Gastroesophageal sphincter (tissue), 4 donors: ENCODE data around the gene PARN. TPM values are rescaled to one million over a fixed set of nuclear protein-coding genes. Genes with fewer than 3 reads are reported as not detected.
"Not testable (repeated sequence)": the region's sequence is repeated elsewhere in the genome, so short reads cannot be mapped to it uniquely, and the experiment has no call there.

Source experiments
- ATAC-seq: fragments of 150-250 bp; one replicate; pipeline ENCODE4 v1.9.1; 2016; ENCODE audit warnings: mild to moderate bottlenecking, moderate library complexity
- H3K27ac ChIP-seq, 4 donors: fragments of 200-600 bp; sonication (generic) in 3 of 4; 1 replicate in 3 of 4; 2 replicates in 1 of 4; pipeline ENCODE4 v1.5.1; 2016 to 2019
- H3K27me3 ChIP-seq: fragments of 200-600 bp; sonication (generic); one replicate; pipeline ENCODE4 v1.5.1; 2019
- H3K36me3 ChIP-seq, 2 donors: fragments of 200-600 bp; sonication (generic); one replicate each; pipeline ENCODE4 v1.5.1; 2019; ENCODE audit warnings: control low read depth in 1 of 2
- H3K4me1 ChIP-seq, 3 donors: fragments of 200-600 bp; sonication (generic); 1 replicate in 2 of 3; 2 replicates in 1 of 3; pipeline ENCODE4 v1.5.1; 2016 to 2019; ENCODE audit warnings: control low read depth in 2 of 3
- H3K4me3 ChIP-seq, 2 donors: fragments of 200-600 bp; sonication (generic); one replicate each; pipeline ENCODE4 v1.5.1; 2019; ENCODE audit warnings: mild to moderate bottlenecking in 1 of 2, moderate library complexity in 1 of 2
- H3K9me3 ChIP-seq, 3 donors: fragments of 200-600 bp; sonication (generic); one replicate each; pipeline ENCODE4 v1.5.1; 2017 to 2019; ENCODE audit warnings: control low read depth in 2 of 3
- CTCF ChIP-seq, 4 experiments: fragments of 200-600 bp in 2 of 4; fragments of 450-650 bp in 2 of 4; sonication (generic) in 1 of 4; IDR thresholded peaks; one replicate each; pipeline ENCODE4 v1.5.1; 2017 to 2019; ENCODE audit warnings: antibody characterized with exemption in 4 of 4, mild to moderate bottlenecking in 2 of 4, moderate library complexity in 2 of 4
- EP300 ChIP-seq: sonication (generic); formaldehyde crosslinking; IDR thresholded peaks from one replicate; pipeline ENCODE4 v1.6.1; 2017; ENCODE audit warnings: antibody characterized with exemption, mild to moderate bottlenecking
- POLR2A ChIP-seq, 2 donors: fragments of 450-650 bp; IDR thresholded peaks; one replicate each; pipeline ENCODE4 v1.6.1; 2017; ENCODE audit warnings: antibody characterized with exemption in 2 of 2, mild to moderate bottlenecking in 2 of 2, moderate library complexity in 1 of 2
- POLR2AphosphoS5 ChIP-seq: sonication (generic); formaldehyde crosslinking; IDR thresholded peaks from one replicate; pipeline ENCODE4 v1.6.1; 2017; ENCODE audit warnings: antibody characterized with exemption
- WGBS, 2 donors: methylation state at CpG; one replicate each; pipeline ENCODE4 v1.1.5; 2018; ENCODE audit warnings: low coverage in 1 of 2; 5-methylcytosine and 5-hydroxymethylcytosine counted together
- total RNA-seq, 4 donors: library from RNA; depleted of rRNA; stranded (reverse); fragments of >200 nt; gene quantifications; one replicate each; pipeline ENCODE4 v1.1.0, GENCODE V29; 2016

The PARN gene
- total RNA-seq, 4 donors from 2014 or later = 34.9 to 49.7 (median 40.0) TPM

DNA sequence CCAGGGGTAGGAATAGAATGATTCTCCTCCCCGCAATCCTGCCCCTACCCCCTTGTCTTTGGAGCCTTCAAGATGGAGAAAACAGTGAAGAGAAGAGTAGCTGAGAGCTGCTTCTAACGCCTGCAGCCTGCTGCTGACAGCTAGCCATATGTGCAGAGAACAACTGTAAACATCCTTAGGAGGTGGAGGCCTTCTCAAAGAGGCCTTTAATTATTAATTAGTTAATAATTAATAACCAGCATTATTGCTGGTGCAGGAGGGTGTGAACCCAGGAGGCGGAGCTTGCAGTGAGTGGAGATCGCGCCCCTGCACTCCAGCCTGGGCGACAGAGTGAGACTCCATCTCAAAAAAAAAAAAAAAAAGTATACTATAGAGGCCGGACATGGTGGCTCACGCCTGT lies 11.1 kb upstream of the PARN start:
- Histone ChIP-seq H3K4me3 (no peak overlapping the region), H3K27ac (no peak overlapping the region), H3K9me3 (no peaks in the 10 kb centered on the region), H3K4me1 (peaks cover 0 to 39% (median 0%) of the 10 kb centered on the region in 3 donors), H3K36me3 (peaks cover 0 to 46% of the 10 kb centered on the region in 2 donors), H3K27me3 (no peaks in the 10 kb centered on the region)
- WGBS, 2 donors = 76 to 90% methylated on average over 2 to 7 of the region's 8 CpGs
- no peak for ATAC-seq
- TF ChIP-seq POLR2AphosphoS5 = no peak
- no peak for TF ChIP-seq EP300
- no peak for TF ChIP-seq POLR2A (IDR thresholded peaks at IDR 0.05)
- TF ChIP-seq CTCF (IDR thresholded peaks at IDR 0.05) = no peak

GRCh38 chr16:14640538-14640937 lies 10.5 kb upstream of the PARN start:
- peaks cover 0 to 45% (median 0%) of the 10 kb centered on the region in 3 donors for H3K4me1 ChIP-seq
- H3K4me3 ChIP-seq = no peak overlapping the region
- H3K36me3 ChIP-seq = peaks cover 0 to 39% of the 10 kb centered on the region in 2 donors
- 82 to 87% methylated on average over 3 to 8 of the region's 10 CpGs for WGBS, 2 donors
- no peaks in the 10 kb centered on the region for H3K27me3 ChIP-seq
- H3K9me3 ChIP-seq = no peaks in the 10 kb centered on the region
- TF ChIP-seq CTCF (IDR thresholded peaks at IDR 0.05) (no peak), POLR2A (IDR thresholded peaks at IDR 0.05) (no peak), POLR2AphosphoS5 (no peak), EP300 (no peak)
- ATAC-seq = no peak
- H3K27ac ChIP-seq = no peak overlapping the region

DNA sequence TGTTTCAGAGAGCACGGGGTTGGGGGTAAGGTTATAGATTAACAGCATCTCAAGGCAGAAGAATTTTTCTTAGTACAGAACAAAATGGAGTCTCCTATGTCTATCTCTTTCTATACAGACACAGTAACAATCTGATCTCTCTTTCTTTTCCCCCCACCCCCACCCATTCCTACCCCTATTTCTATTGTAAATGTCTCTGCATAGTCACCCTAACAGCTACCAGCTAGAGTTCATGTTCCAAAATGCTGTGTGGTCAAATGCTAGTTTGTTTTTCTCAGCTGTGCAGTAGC lies 6.8 kb upstream of the PARN start:
- H3K27me3 ChIP-seq, H3K9me3 ChIP-seq, H3K4me3 ChIP-seq, ATAC-seq: not testable (repeated sequence)
- Histone ChIP-seq H3K36me3 (peaks cover 0 to 19% of the 10 kb centered on the region in 2 donors), H3K4me1 (peaks cover 0 to 64% (median 9%) of the 10 kb centered on the region in 3 donors), H3K27ac (peak overlapping the region in 2 of 4 donors; percentile 12 to 94)
- 11 to 50% methylated on average over 1 of the region's 1 CpG for WGBS, 2 donors

DNA sequence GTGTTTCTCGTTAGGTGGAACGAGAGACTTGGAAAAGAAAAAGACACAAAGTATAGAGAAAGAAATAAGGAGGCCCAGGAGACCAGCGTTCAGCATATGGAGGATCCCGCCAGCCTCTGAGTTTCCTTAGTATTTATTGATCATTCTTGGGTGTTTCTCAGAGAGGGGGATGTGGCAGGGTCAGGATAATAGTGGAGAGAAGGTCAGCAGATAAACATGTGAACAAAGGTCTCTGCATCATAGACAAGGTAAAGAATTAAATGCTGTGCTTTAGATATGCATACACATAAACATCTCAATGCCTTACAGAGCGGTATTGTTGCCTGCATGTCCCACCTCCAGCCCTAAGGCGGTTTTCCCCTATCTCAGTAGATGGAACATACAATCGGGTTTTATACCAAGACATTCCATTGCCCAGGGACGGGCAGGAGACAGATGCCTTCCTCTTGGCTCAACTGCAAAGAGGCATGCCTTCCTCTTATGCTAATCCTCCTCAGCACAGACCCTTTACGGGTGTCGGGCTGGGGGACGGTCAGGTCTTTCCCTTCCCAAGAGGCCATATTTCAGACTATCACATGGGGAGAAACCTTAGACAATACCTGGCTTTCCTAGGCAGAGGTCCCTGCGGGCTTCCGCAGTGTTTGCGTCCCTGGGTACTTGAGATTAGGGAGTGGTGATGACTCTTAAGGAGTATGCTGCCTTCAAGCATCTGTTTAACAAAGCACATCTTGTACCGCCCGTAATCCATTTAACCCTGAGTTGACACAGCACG lies 6.3 kb upstream of the PARN start:
- not testable (repeated sequence) for ATAC-seq, H3K9me3 ChIP-seq, H3K4me3 ChIP-seq, H3K27me3 ChIP-seq
- Histone ChIP-seq H3K4me1 (peaks cover 0 to 68% (median 9%) of the 10 kb centered on the region in 3 donors), H3K27ac (peak overlapping the region in 2 of 4 donors; percentile 12 to 94), H3K36me3 (peaks cover 0 to 19% of the 10 kb centered on the region in 2 donors)
- 41 to 49% methylated on average over 10 to 11 of the region's 17 CpGs for WGBS, 2 donors
- peak; percentile 23 for TF ChIP-seq POLR2AphosphoS5

DNA sequence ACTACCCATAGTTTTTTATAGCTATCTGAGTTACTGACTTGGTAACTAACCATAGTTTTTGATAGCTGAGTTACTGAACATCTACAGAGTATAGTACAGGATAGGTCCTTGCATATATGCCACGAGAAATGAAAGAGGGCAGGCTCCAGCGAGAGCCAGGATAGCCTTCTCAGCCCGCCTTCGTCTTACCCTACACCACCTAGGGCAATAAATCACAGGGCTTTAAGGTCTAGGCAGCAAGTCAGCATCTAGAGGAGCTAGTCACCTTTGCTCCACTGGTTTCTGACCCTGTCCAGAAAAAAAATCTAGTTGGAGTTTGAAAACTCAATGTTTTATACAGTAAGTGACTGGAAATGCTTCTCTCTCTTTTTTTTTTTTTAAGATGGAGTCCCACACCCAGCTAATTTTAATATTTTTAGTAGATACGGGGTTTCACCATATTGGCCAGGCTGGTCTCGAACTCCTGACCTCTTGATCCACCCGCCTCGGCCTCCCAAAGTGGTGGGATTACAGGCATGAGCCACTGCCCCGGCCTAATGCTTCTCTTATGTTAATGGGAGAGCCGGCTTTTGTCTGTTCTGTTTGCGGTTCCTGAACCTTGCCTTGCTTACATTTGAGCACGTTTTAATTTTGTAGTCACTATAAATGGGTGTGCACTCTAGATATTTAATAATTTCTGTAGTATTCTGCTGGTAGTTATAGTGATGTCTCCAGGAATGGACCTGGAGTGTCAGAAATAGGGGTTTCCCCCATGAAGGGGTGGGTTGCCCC lies 5.5 kb upstream of the PARN start:
- WGBS, 2 donors = 63 to 65% methylated on average over 8 to 12 of the region's 12 CpGs
- ATAC-seq = no peak
- H3K4me1 ChIP-seq = peaks cover 0 to 76% (median 11%) of the 10 kb centered on the region in 3 donors
- H3K4me3 ChIP-seq = no peak overlapping the region
- no peaks in the 10 kb centered on the region for H3K9me3 ChIP-seq
- H3K36me3 ChIP-seq = peaks cover 0 to 19% of the 10 kb centered on the region in 2 donors
- peak overlapping the region in 1 of 4 donors; percentile 94 for H3K27ac ChIP-seq
- no peaks in the 10 kb centered on the region for H3K27me3 ChIP-seq
- no peak for TF ChIP-seq EP300
- TF ChIP-seq CTCF (IDR thresholded peaks at IDR 0.05) = no peak
- TF ChIP-seq POLR2AphosphoS5 = no peak

DNA sequence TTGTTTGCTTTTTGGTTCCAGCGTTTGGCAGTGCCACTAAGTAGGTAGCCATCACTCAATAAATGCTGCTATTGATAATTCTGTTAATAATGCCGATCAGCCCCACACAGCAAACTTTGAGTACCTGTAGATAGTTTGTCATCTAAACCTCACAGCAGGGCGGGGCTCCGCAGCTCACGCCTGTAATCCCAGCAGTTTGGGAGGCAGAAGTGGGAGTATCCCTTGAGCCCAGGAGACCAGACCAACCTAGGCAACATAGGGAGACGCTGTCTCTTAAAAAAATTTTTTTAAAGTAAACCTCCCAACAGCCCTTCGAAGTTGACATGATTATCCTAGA lies 4.3 kb upstream of the PARN start:
- peak overlapping the region in 2 of 4 donors; percentile 89 to 94 for H3K27ac ChIP-seq

More for the DNA sequence above, 4.3 kb upstream of the PARN start:
- Histone ChIP-seq H3K4me1 (peaks cover 0 to 83% (median 13%) of the 10 kb centered on the region in 3 donors), H3K36me3 (peaks cover 0 to 17% of the 10 kb centered on the region in 2 donors), H3K4me3 (peak overlapping the region in 1 of 2 donors; percentile 93), H3K9me3 (no peaks in the 10 kb centered on the region), H3K27me3 (no peaks in the 10 kb centered on the region)
- 37 to 49% methylated on average over 3 to 5 of the region's 7 CpGs for WGBS, 2 donors
- TF ChIP-seq POLR2AphosphoS5 (no peak), POLR2A (IDR thresholded peaks at IDR 0.05) (no peak), CTCF (IDR thresholded peaks at IDR 0.05) (no peak), EP300 (no peak)
- no peak for ATAC-seq
